CD4-positive, alpha-beta T cell treated with Interleukin-15 for 4 hours (primary cell): ENCODE results near the gene MAP4.
A peak's percentile ranks its signal among the peaks of the same experiment; 100 is the strongest.
"Not testable (repeated sequence)": the region's sequence is repeated elsewhere in the genome, so short reads cannot be mapped to it uniquely, and the experiment has no call there.

Experiments used
- DNase-seq: peaks from one replicate; pipeline ENCODE4 v3.0.0-alpha.2; 2020; ENCODE audit warnings: low spot score

Gene MAP4

GRCh38 chr3:48013288-48013980 lies 2.8 kb downstream of the MAP4 start:
- peak; percentile 12 for DNase-seq

DNA sequence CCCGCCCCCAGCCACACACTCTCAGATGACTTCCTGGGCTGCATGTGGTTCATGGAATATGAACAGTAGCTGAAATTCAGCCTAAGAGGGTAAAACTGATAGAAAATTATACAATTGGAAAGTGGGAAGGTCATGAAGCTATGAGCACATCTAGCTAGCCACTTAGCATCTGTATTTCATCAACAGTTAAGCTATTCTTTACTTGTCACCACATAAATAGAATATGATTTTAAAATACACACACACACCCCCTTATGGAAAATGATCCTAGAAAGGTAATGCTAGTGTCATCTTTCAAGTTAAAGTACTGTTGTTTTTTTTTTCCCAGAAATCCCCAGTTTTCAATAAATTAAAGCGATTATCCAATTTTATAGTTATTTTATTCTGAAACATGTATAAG lies 3.6 kb downstream of the MAP4 start:
- no peak for DNase-seq

- DNase-seq = not testable (repeated sequence)
These were observed 8.2 kb downstream of the MAP4 start for GRCh38 chr3:48008066-48008465.

GRCh38 chr3:48007361-48007760 lies 8.9 kb downstream of the MAP4 start:
- DNase-seq = not testable (repeated sequence)

- DNase-seq = not testable (repeated sequence)
These were observed 9.4 kb downstream of the MAP4 start for GRCh38 chr3:48006794-48007193.

- no peak for DNase-seq
These were observed 11.5 kb downstream of the MAP4 start for GRCh38 chr3:48004694-48005093.

DNA sequence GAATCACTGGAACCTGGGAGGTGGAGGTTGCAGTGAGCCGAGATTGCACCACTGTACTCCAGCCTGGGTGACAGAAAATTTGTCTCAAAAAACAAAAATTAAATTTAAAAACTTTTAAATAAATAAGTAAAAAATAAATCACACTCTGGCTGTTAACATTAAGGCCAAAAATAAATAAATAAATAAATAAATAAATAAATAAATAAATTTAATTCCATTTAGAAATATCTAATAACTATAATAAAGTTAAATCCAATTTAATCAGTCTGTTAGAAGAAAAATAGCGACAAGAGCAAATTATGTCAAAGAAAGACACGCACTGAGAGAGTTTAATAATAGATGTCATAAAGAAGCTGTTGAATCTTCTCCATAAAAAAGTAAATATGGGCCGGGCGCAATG lies 13.4 kb downstream of the MAP4 start:
- no peak for DNase-seq

DNA sequence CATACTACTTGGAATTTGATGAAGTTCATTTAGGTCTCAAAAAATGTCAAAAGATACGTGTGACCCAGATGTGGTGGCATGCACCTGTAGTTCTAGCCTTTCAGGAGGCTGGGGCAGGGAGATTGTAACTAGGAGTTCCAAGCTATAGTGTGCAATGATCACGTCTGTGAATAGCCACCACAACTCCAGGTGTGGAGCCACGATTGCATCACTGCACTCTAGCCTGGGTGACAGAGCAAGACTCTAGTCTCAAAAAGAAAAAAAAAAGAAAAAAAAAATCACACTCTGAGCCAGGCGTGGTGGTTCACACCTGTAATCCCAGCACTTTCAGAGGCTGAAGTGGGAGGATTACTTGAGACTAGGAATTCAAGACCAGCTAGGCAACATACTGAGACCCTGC lies 14.2 kb downstream of the MAP4 start:
- DNase-seq = no peak

- no peak for DNase-seq
These were observed 16.0 kb downstream of the MAP4 start for GRCh38 chr3:48000212-48000611.

- no peak for DNase-seq
These were observed 19.8 kb downstream of the MAP4 start for GRCh38 chr3:47996440-47996839.

DNA sequence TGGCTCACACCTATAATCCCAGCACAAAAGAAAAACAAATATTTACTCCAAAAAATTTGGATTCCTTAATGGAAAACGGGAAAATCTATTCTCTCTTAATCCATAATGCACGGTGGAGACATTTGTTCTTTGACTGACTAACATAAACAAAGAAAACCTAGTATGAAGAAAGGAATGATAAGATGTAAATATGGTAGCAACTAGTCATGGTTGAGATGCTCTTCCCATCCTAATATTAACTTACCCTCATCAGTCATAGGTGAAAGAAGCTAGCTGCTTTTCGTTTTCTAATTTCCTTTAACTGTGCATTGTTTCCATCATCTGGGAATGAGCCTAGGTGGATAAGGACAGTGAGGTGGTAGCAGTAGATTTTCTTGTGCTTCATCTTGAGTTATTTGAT lies 22.0 kb downstream of the MAP4 start:
- no peak for DNase-seq

- no peak for DNase-seq
These were observed 24.9 kb downstream of the MAP4 start for GRCh38 chr3:47991341-47991740.

- DNase-seq = peak; percentile 84
These were observed 26.2 kb downstream of the MAP4 start for GRCh38 chr3:47989981-47990440.

GRCh38 chr3:47985381-47985780 lies 30.8 kb downstream of the MAP4 start:
- DNase-seq = no peak

- DNase-seq = no peak
These were observed 32.0 kb downstream of the MAP4 start for GRCh38 chr3:47984075-47984728.

DNA sequence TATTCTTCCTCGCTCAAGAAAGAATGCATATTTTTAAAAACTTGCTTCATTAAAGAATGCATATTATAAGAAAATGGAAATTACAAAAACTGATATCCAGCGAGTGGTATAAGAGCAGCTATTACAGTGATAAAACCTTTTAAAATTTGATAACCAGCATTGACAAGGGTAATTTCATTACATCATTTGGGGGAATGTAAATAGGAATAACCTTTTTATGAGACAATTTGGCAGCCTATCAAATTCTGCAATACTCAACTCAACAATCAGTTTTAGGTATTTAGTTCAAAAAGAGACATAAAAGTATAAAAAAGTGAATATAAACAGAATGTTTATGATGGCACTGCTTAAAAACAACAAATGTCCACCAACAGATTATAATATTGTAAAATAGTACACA lies 35.4 kb downstream of the MAP4 start:
- DNase-seq = no peak

- DNase-seq = no peak
These were observed 37.1 kb downstream of the MAP4 start for GRCh38 chr3:47979070-47979469.

GRCh38 chr3:47978386-47978785 lies 37.8 kb downstream of the MAP4 start:
- no peak for DNase-seq

DNA sequence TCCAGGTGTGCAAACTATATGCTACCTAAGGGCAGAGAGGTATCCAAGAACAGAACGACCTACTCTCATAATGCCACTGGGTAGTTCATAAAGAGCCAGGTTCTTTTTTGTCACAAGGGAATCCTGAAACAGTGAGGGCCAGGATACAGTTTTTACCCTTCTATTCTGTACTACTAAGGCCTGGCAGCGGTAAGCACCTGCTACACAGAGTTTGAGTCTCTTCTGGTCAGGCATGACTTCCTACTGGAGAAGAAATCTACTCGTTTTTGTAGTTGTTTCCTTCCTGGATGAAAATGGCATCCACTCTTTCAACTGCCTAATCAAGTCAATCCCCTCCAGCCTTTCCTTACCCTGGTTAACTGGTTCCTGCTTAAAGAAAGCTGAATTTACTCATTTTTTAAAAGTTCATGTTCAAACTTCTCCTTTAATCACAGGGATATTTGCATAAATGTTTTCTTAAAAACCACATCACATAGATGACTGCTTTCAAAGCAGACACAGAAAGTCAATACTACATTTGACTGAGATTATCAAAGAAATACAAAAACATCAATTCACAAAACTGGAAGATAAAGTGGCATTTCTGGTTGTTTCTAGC lies 40.0 kb downstream of the MAP4 start:
- DNase-seq = no peak

GRCh38 chr3:47974974-47975470 lies 41.2 kb downstream of the MAP4 start:
- no peak for DNase-seq

DNA sequence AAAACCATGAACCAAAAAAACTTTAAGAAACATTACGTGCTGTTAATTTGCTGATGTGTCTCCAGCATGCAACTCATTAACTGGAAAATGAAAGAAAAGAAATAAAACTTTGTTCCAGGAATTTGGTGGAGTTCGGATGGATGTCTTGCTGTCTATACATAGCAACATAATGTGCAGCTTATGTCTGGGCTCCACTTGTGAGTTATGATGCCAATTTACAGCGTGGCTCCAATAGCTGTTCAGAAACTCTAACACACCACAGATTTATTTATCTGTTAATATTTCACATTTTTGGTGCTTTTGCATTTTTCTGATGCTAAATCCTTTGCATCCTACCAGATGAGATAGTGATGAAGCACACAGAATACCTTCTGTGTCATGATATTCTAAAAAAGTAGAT lies 45.1 kb downstream of the MAP4 start:
- DNase-seq = no peak

DNA sequence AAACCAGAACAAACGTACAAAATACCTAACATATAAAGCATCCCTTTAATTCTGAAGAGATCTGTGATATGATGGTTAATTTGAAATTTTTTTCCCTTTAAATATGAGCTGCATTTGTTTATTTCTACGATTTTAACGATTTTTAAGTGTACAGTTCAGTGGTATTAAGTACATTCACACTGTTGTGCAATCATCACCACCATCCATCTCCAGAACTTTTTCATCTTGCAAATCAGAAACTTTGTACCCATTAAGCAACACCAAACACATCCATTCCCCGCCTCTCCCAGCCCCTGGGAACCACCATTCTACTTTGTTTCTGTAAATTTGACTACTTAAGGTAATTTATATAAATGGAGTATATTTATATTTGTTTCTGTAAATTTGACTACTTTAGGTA lies 51.5 kb downstream of the MAP4 start:
- no peak for DNase-seq
